K562 (cell line): Measurements from ENCODE around the gene DRAXIN. TPM values are rescaled to one million over a fixed set of nuclear protein-coding genes. Genes with fewer than 3 reads are reported as not detected.

Experiments
- CBX5 ChIP-seq: IDR thresholded peaks from 2 replicates; pipeline ENCODE4 v1.6.1; 2014; ENCODE audit warnings: low read depth, borderline replicate concordance
- CEBPZ ChIP-seq: fragments of 150-350 bp; IDR thresholded peaks from 2 replicates; pipeline ENCODE4 v1.6.1; 2014; ENCODE audit warnings: low read depth, mild to moderate bottlenecking, low read length, borderline replicate concordance
- FIP1L1 ChIP-seq: fragments of 200-400 bp; formaldehyde crosslinking; IDR thresholded peaks from 2 replicates; pipeline ENCODE4 v1.6.1; 2018; ENCODE audit warnings: mild to moderate bottlenecking, low read depth, low read length; ENCODE audit not compliant: poor library complexity, severe bottlenecking
- HDAC1 ChIP-seq, 2 experiments: fragments of 450-650 bp; IDR thresholded peaks; 2 replicates each; pipeline ENCODE4 v1.6.1; 2016 to 2017; ENCODE audit warnings: inconsistent platforms in 1 of 2, mild to moderate bottlenecking in 1 of 2, moderate library complexity in 1 of 2
- ID3 ChIP-seq, 2 experiments: fragments of 250-450 bp in 1 of 2; fragments of 450-650 bp in 1 of 2; sonication (Bioruptor Pico) in 1 of 2; IDR thresholded peaks; 2 replicates each; pipeline versions ENCODE4 v1.6.1 to v1.8.0; 2016 to 2021; ENCODE audit warnings: mild to moderate bottlenecking in 2 of 2, moderate library complexity in 2 of 2, missing compliant biosample characterization in 1 of 2, missing genetic modification characterization in 1 of 2
- PBX2 ChIP-seq, 2 experiments: IDR thresholded peaks in 1 of 2; conservative IDR thresholded peaks in 1 of 2; 2 replicates each; pipeline ENCODE4 v1.6.1; 2016; ENCODE audit warnings: low read depth in 2 of 2, mild to moderate bottlenecking in 1 of 2, missing compliant biosample characterization in 1 of 2, missing genetic modification characterization in 1 of 2, moderate library complexity in 1 of 2
- POLR2AphosphoS2 ChIP-seq: IDR thresholded peaks from 2 replicates; pipeline ENCODE4 v1.6.1; 2012; ENCODE audit warnings: low read length, improper control_type of control experiment
- PPARD ChIP-seq: fragments of 250-450 bp; sonication (Bioruptor Pico); IDR thresholded peaks from 2 replicates; pipeline ENCODE4 v1.8.0; 2022; ENCODE audit warnings: inconsistent platforms, mild to moderate bottlenecking, moderate library complexity
- PURB ChIP-seq: sonication (generic); formaldehyde crosslinking; IDR thresholded peaks from 2 replicates; pipeline ENCODE4 v1.9.0; 2021; ENCODE audit warnings: low read depth, mild to moderate bottlenecking, missing genetic modification reagents
- RAD51 ChIP-seq: fragments of 450-650 bp; IDR thresholded peaks from 2 replicates; pipeline ENCODE4 v1.7.1; 2016; ENCODE audit warnings: low read depth, mild to moderate bottlenecking, borderline replicate concordance
- RFX7 ChIP-seq: fragments of 250-450 bp; sonication (Bioruptor Pico); IDR thresholded peaks from 2 replicates; pipeline ENCODE4 v1.5.1; 2021; ENCODE audit warnings: mild to moderate bottlenecking
- THAP12 ChIP-seq: fragments of 250-450 bp; sonication (Bioruptor Pico); IDR thresholded peaks from 2 replicates; pipeline ENCODE4 v1.9.0; 2021; ENCODE audit warnings: mild to moderate bottlenecking, inconsistent platforms
- VEZF1 ChIP-seq: fragments of 200-800 bp; sonication (Bioruptor generic); IDR thresholded peaks from 2 replicates; pipeline ENCODE4 v1.6.1; 2017; ENCODE audit warnings: missing genetic modification characterization, missing compliant biosample characterization
- ZBTB7A ChIP-seq: IDR thresholded peaks from 2 replicates; pipeline ENCODE4 v1.6.1; 2011; ENCODE audit warnings: low read depth, mild to moderate bottlenecking, low read length, moderate library complexity, borderline replicate concordance; ENCODE audit not compliant: control insufficient read depth
- ZNF41 ChIP-seq: fragments of 250-450 bp; sonication (Bioruptor Pico); conservative IDR thresholded peaks from 2 replicates; pipeline ENCODE4 v1.4.0; 2020; ENCODE audit warnings: mild to moderate bottlenecking
- polyA plus RNA-seq, 8 experiments: library from polyadenylated mRNA; depleted of rRNA in 4 of 8; stranded (reverse) in 5 of 8; unstranded in 3 of 8; fragments of >200 nt; fragmentation: Nextera tagmentation in 2 of 8; fragmentation: Illumina TruSeq in 1 of 8; extraction: Ambion mirVana in 2 of 8; extraction: Trizol in 1 of 8; gene quantifications; 2 replicates each; pipeline versions ENCODE4 v1.2.1 to v1.2.3, GENCODE V29; 2011 to 2014; ENCODE audit warnings: inconsistent platforms in 1 of 8, missing spikeins in 1 of 8
- total RNA-seq, 7 experiments: library from RNA; depleted of rRNA in 6 of 7; stranded (reverse); fragments of >200 nt in 6 of 7; fragmentation: Illumina TruSeq in 2 of 7; extraction: Trizol in 2 of 7; gene quantifications; 2 replicates each; pipeline versions ENCODE4 v1.2.1 to v1.2.3, GENCODE V29; 2011 to 2021; ENCODE audit warnings: low replicate concordance in 1 of 7

DRAXIN gene
- total and polyA plus RNA-seq, 9 of the 15 experiments (the other 6 are each of a cell fraction or from before 2014, with no cell fraction given) = 0.01 to 0.04 (median 0.01) TPM; not detected in 6

- TF ChIP-seq THAP12 (CRISPR knock-in tag) = peak; percentile 16; the same call in 1 of the 2 replicates
- TF ChIP-seq PPARD = no peak
- TF ChIP-seq ZBTB7A = peak; percentile 86
- no peak for TF ChIP-seq ID3 (CRISPR knock-in tag; IDR thresholded peaks at IDR 0.05)
- no peak for TF ChIP-seq ID3 (tag; IDR thresholded peaks at IDR 0.05)
- TF ChIP-seq CEBPZ = no peak
- peak; percentile 45 for TF ChIP-seq FIP1L1
- no peak for TF ChIP-seq POLR2AphosphoS2
- TF ChIP-seq VEZF1 (CRISPR knock-in tag) = peak; percentile 96
- no peak for TF ChIP-seq PBX2 (CRISPR knock-in tag; IDR thresholded peaks at IDR 0.05; ENCODE audit: low read depth)
- no peak for TF ChIP-seq PBX2 (tag; conservative IDR thresholded peaks at IDR 0.05; ENCODE audit: low read depth)
- TF ChIP-seq RFX7 (CRISPR knock-in tag) = no peak
- no peak for TF ChIP-seq CBX5
- no peak for TF ChIP-seq PURB (CRISPR knock-in tag)
- peak; percentile 51 to 54; a peak in 3 of 4 replicates for TF ChIP-seq HDAC1 (IDR thresholded peaks at IDR 0.05)
- no peak for TF ChIP-seq ZNF41
- TF ChIP-seq RAD51 = no peak
Observed at GRCh38 chr1:11681071-11681771, 10.3 kb upstream of the DRAXIN start, which contains the start of gene MAD2L2 (continued).
